Measurements from ENCODE around the gene DNM1L.

- TF ChIP-seq CTCF (IDR thresholded peaks at IDR 0.05; ENCODE audit: insufficient read depth, low read length) (no peak), REST (IDR thresholded peaks at IDR 0.05; ENCODE audit: insufficient replicate concordance, low read depth) (no peak), SPI1 (IDR thresholded peaks at IDR 0.05; ENCODE audit: borderline replicate concordance, low read depth) (no peak)
Measured at GRCh38 chr12:32739279-32739678, 60.2 kb downstream of the DNM1L start.
